K562 (cell line): ENCODE measurements around the gene MRPL27. TPM values are rescaled to one million over a fixed set of nuclear protein-coding genes. Genes with fewer than 3 reads are reported as not detected.

Experiments used
- CBX2 ChIP-seq: fragments of 200-600 bp; sonication (generic); IDR thresholded peaks from one replicate; pipeline ENCODE4 v1.6.1; 2012; ENCODE audit warnings: mild to moderate bottlenecking, low read length, inconsistent platforms; ENCODE audit not compliant: insufficient read depth, poor library complexity, severe bottlenecking
- CHD2 ChIP-seq: IDR thresholded peaks from 2 replicates; pipeline ENCODE4 v1.6.1; 2011; ENCODE audit warnings: low read depth, low read length
- DPF2 ChIP-seq: fragments of 450-650 bp; IDR thresholded peaks from 2 replicates; pipeline ENCODE4 v1.6.1; 2016
- FOXK1 ChIP-seq: sonication (generic); formaldehyde crosslinking; IDR thresholded peaks from 2 replicates; pipeline ENCODE4 v1.8.0; 2022; ENCODE audit warnings: missing genetic modification reagents, mild to moderate bottlenecking, borderline replicate concordance
- HDAC1 ChIP-seq, 2 experiments: fragments of 450-650 bp; IDR thresholded peaks; 2 replicates each; pipeline ENCODE4 v1.6.1; 2016 to 2017; ENCODE audit warnings: inconsistent platforms in 1 of 2, mild to moderate bottlenecking in 1 of 2, moderate library complexity in 1 of 2
- HDAC6 ChIP-seq: IDR thresholded peaks from 2 replicates; pipeline ENCODE4 v1.6.1; 2012; ENCODE audit warnings: low read depth, mild to moderate bottlenecking, control low read depth, inconsistent platforms, low read length, moderate library complexity
- HDAC8 ChIP-seq: fragments of 450-650 bp; IDR thresholded peaks from 2 replicates; pipeline ENCODE4 v1.6.1; 2016; ENCODE audit warnings: mild to moderate bottlenecking, missing genetic modification characterization, moderate library complexity, missing compliant biosample characterization
- KDM2B ChIP-seq: fragments of 250-450 bp; sonication (Bioruptor Pico); IDR thresholded peaks from 2 replicates; pipeline ENCODE4 v1.8.0; 2021; ENCODE audit warnings: mild to moderate bottlenecking, moderate library complexity
- MAX ChIP-seq: sonication (generic); formaldehyde crosslinking; IDR thresholded peaks from 2 replicates; pipeline ENCODE4 v1.9.0; 2022; ENCODE audit warnings: mild to moderate bottlenecking, missing genetic modification reagents
- NCOA1 ChIP-seq: fragments of 450-650 bp; IDR thresholded peaks from 2 replicates; pipeline ENCODE4 v1.6.1; 2016; ENCODE audit warnings: low read depth
- NCOR1 ChIP-seq: fragments of 450-650 bp; IDR thresholded peaks from 2 replicates; pipeline ENCODE4 v1.6.1; 2016; ENCODE audit warnings: mild to moderate bottlenecking, moderate library complexity
- SETDB1 ChIP-seq: IDR thresholded peaks from one replicate; pipeline ENCODE4 v1.6.1; 2012; ENCODE audit warnings: low read length, control low read depth, inconsistent platforms
- SMARCB1 ChIP-seq: IDR thresholded peaks from 2 replicates; pipeline ENCODE4 v1.6.1; 2011; ENCODE audit warnings: improper control_type of control experiment, low read depth; ENCODE audit not compliant: insufficient read length
- ZKSCAN1 ChIP-seq: fragments of 150-350 bp; IDR thresholded peaks from 2 replicates; pipeline ENCODE4 v1.6.1; 2016; ENCODE audit warnings: low read depth, low read length
- ZNF140 ChIP-seq: fragments of 250-450 bp; sonication (Bioruptor Pico); IDR thresholded peaks from 2 replicates; pipeline ENCODE4 v1.8.0; 2021; ENCODE audit warnings: moderate library complexity, mild to moderate bottlenecking, inconsistent platforms
- ZNF347 ChIP-seq: fragments of 450-650 bp; formaldehyde crosslinking; IDR thresholded peaks from 2 replicates; pipeline ENCODE4 v1.4.0; 2020; ENCODE audit warnings: low read depth, mild to moderate bottlenecking, moderate library complexity
- ZNF583 ChIP-seq: fragments of 250-450 bp; sonication (Bioruptor Pico); IDR thresholded peaks from 2 replicates; pipeline ENCODE4 v1.4.0; 2020
- polyA plus RNA-seq, 8 experiments: library from polyadenylated mRNA; depleted of rRNA in 4 of 8; stranded (reverse) in 5 of 8; unstranded in 3 of 8; fragments of >200 nt; fragmentation: Nextera tagmentation in 2 of 8; fragmentation: Illumina TruSeq in 1 of 8; extraction: Ambion mirVana in 2 of 8; extraction: Trizol in 1 of 8; gene quantifications; 2 replicates each; pipeline versions ENCODE4 v1.2.1 to v1.2.3, GENCODE V29; 2011 to 2014; ENCODE audit warnings: inconsistent platforms in 1 of 8, missing spikeins in 1 of 8
- total RNA-seq, 7 experiments: library from RNA; depleted of rRNA in 6 of 7; stranded (reverse); fragments of >200 nt in 6 of 7; fragmentation: Illumina TruSeq in 2 of 7; extraction: Trizol in 2 of 7; gene quantifications; 2 replicates each; pipeline versions ENCODE4 v1.2.1 to v1.2.3, GENCODE V29; 2011 to 2021; ENCODE audit warnings: low replicate concordance in 1 of 7
- TF ChIP-seq, protein P1 (sequence below): fragments of 200-600 bp; sonication (generic); IDR thresholded peaks from one replicate; pipeline ENCODE4 v1.6.1; 2012; ENCODE audit warnings: mild to moderate bottlenecking, low read depth, low read length, inconsistent platforms

MRPL27 gene
- total and polyA plus RNA-seq, 9 of the 15 experiments (the other 6 are each of a cell fraction or from before 2014, with no cell fraction given), result 96.3 to 401 (median 142) TPM

- TF ChIP-seq, protein P1, sequence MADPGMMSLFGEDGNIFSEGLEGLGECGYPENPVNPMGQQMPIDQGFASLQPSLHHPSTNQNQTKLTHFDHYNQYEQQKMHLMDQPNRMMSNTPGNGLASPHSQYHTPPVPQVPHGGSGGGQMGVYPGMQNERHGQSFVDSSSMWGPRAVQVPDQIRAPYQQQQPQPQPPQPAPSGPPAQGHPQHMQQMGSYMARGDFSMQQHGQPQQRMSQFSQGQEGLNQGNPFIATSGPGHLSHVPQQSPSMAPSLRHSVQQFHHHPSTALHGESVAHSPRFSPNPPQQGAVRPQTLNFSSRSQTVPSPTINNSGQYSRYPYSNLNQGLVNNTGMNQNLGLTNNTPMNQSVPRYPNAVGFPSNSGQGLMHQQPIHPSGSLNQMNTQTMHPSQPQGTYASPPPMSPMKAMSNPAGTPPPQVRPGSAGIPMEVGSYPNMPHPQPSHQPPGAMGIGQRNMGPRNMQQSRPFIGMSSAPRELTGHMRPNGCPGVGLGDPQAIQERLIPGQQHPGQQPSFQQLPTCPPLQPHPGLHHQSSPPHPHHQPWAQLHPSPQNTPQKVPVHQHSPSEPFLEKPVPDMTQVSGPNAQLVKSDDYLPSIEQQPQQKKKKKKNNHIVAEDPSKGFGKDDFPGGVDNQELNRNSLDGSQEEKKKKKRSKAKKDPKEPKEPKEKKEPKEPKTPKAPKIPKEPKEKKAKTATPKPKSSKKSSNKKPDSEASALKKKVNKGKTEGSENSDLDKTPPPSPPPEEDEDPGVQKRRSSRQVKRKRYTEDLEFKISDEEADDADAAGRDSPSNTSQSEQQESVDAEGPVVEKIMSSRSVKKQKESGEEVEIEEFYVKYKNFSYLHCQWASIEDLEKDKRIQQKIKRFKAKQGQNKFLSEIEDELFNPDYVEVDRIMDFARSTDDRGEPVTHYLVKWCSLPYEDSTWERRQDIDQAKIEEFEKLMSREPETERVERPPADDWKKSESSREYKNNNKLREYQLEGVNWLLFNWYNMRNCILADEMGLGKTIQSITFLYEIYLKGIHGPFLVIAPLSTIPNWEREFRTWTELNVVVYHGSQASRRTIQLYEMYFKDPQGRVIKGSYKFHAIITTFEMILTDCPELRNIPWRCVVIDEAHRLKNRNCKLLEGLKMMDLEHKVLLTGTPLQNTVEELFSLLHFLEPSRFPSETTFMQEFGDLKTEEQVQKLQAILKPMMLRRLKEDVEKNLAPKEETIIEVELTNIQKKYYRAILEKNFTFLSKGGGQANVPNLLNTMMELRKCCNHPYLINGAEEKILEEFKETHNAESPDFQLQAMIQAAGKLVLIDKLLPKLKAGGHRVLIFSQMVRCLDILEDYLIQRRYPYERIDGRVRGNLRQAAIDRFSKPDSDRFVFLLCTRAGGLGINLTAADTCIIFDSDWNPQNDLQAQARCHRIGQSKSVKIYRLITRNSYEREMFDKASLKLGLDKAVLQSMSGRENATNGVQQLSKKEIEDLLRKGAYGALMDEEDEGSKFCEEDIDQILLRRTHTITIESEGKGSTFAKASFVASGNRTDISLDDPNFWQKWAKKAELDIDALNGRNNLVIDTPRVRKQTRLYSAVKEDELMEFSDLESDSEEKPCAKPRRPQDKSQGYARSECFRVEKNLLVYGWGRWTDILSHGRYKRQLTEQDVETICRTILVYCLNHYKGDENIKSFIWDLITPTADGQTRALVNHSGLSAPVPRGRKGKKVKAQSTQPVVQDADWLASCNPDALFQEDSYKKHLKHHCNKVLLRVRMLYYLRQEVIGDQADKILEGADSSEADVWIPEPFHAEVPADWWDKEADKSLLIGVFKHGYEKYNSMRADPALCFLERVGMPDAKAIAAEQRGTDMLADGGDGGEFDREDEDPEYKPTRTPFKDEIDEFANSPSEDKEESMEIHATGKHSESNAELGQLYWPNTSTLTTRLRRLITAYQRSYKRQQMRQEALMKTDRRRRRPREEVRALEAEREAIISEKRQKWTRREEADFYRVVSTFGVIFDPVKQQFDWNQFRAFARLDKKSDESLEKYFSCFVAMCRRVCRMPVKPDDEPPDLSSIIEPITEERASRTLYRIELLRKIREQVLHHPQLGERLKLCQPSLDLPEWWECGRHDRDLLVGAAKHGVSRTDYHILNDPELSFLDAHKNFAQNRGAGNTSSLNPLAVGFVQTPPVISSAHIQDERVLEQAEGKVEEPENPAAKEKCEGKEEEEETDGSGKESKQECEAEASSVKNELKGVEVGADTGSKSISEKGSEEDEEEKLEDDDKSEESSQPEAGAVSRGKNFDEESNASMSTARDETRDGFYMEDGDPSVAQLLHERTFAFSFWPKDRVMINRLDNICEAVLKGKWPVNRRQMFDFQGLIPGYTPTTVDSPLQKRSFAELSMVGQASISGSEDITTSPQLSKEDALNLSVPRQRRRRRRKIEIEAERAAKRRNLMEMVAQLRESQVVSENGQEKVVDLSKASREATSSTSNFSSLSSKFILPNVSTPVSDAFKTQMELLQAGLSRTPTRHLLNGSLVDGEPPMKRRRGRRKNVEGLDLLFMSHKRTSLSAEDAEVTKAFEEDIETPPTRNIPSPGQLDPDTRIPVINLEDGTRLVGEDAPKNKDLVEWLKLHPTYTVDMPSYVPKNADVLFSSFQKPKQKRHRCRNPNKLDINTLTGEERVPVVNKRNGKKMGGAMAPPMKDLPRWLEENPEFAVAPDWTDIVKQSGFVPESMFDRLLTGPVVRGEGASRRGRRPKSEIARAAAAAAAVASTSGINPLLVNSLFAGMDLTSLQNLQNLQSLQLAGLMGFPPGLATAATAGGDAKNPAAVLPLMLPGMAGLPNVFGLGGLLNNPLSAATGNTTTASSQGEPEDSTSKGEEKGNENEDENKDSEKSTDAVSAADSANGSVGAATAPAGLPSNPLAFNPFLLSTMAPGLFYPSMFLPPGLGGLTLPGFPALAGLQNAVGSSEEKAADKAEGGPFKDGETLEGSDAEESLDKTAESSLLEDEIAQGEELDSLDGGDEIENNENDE, result no peak
- TF ChIP-seq KDM2B (CRISPR knock-in tag), result no peak
- TF ChIP-seq HDAC8 (tag), result peak; percentile 84; the same call in 1 of the 2 replicates
- no peak for TF ChIP-seq ZNF140 (CRISPR knock-in tag)
- TF ChIP-seq FOXK1 (CRISPR knock-in tag), result peak; percentile 89
- 0 out of 2 replicates have a peak, but pooled peaks have one; percentile 62 for TF ChIP-seq ZNF583 (CRISPR knock-in tag)
- peak; percentile 86 for TF ChIP-seq NCOA1
- TF ChIP-seq HDAC6, result no peak
- peak; percentile 67 for TF ChIP-seq DPF2
- no peak for TF ChIP-seq SETDB1
- TF ChIP-seq NCOR1, result peak; percentile 29; the same call in 1 of the 2 replicates
- no peak for TF ChIP-seq ZNF347 (CRISPR knock-in tag)
- 0 out of 2 replicates have a peak, but pooled peaks have one; percentile 8 for TF ChIP-seq CHD2
- peak; percentile 96 for TF ChIP-seq MAX
- TF ChIP-seq HDAC1 (IDR thresholded peaks at IDR 0.05), result peak; percentile 70 to 100; a peak in 3 of 4 replicates
- no peak for TF ChIP-seq SMARCB1
- no peak for TF ChIP-seq ZKSCAN1
- no peak for TF ChIP-seq CBX2
Measured at GRCh38 chr17:50372758-50373556, at the start of gene MRPL27, which contains the start of gene EME1 (continued).
